ENCODE results near the gene TUBA4B.

- no peak for TF ChIP-seq CTCF (IDR thresholded peaks at IDR 0.05)
- no peak for TF ChIP-seq POLR2A (IDR thresholded peaks at IDR 0.05)
These were observed 44.9 kb downstream of the TUBA4B start for GRCh38 chr2:219297766-219298456.
